Ramos (cell line): ENCODE measurements around the gene ID3.

Experiments
- in situ Hi-C: fragments of 300-500 bp; cut with MboI; formaldehyde crosslinking; loops from one replicate; pipeline ENCODE4 v1.14.3; 2022; ENCODE audit warnings: low sequenced_read_pairs; ENCODE audit not compliant: unreplicated experiment

ID3 gene

GRCh38 chr1:23530087-23530746 is 29.1 kb downstream of the ID3 start:
- in situ Hi-C loops = no loop called here

GRCh38 chr1:23529146-23530086 is 29.9 kb downstream of the ID3 start:
- in situ Hi-C loops = no loop called here

GRCh38 chr1:23528250-23528978 is 30.9 kb downstream of the ID3 start:
- in situ Hi-C loops = no loop called here

GRCh38 chr1:23527900-23528249 is 31.4 kb downstream of the ID3 start:
- in situ Hi-C loops = no loop called here

- in situ Hi-C loops = no loop called here
Observed at GRCh38 chr1:23527366-23527765, 31.9 kb downstream of the ID3 start.

GRCh38 chr1:23526329-23527041 is 32.8 kb downstream of the ID3 start:
- in situ Hi-C loops = no loop called here

GRCh38 chr1:23525558-23526250 is 33.6 kb downstream of the ID3 start:
- in situ Hi-C loops = no loop called here

- in situ Hi-C loops = no loop called here
Observed at GRCh38 chr1:23524716-23525401, 34.4 kb downstream of the ID3 start.

- in situ Hi-C loops = no loop called here
Observed at GRCh38 chr1:23524163-23524562, 35.1 kb downstream of the ID3 start.

- in situ Hi-C loops = no loop called here
Observed at GRCh38 chr1:23522244-23522982, 36.9 kb downstream of the ID3 start.

- in situ Hi-C loops = no loop called here
Observed at GRCh38 chr1:23521588-23521987, 37.7 kb downstream of the ID3 start.

- in situ Hi-C loops = no loop called here
Observed at GRCh38 chr1:23517581-23517980, 41.7 kb downstream of the ID3 start.

- in situ Hi-C loops = no loop called here
Observed at GRCh38 chr1:23515905-23516304, 43.4 kb downstream of the ID3 start.

- in situ Hi-C loops = no loop called here
Observed at GRCh38 chr1:23514111-23514679, 45.1 kb downstream of the ID3 start.

GRCh38 chr1:23509896-23510295 is 49.4 kb downstream of the ID3 start:
- in situ Hi-C loops = no loop called here
